Heart right ventricle (tissue), 16 donors: ENCODE results near the gene DDAH1. TPM values are rescaled to one million over a fixed set of nuclear protein-coding genes. Genes with fewer than 3 reads are reported as not detected.

Experiments used
- ATAC-seq, 8 donors: fragments of 200-7000 bp; cut with Tn5 transposase; one replicate each; pipeline ENCODE4 v1.9.1; 2020; ENCODE audit warnings: mild to moderate bottlenecking in 8 of 8, moderate library complexity in 8 of 8, moderate number of reproducible peaks in 1 of 8
- DNase-seq, 2 donors: peaks; one replicate each; pipeline ENCODE4 v3.0.0-alpha.2; 2020
- H3K27ac ChIP-seq, 10 donors: fragments of 200-600 bp; sonication (generic) in 2 of 10; one replicate each; pipeline versions ENCODE4 v1.5.0 to v1.8.0; 2020 to 2022; ENCODE audit warnings: mild to moderate bottlenecking in 3 of 10
- H3K27me3 ChIP-seq, 7 donors: fragments of 200-600 bp; one replicate each; pipeline ENCODE4 v1.8.0; 2021 to 2022; ENCODE audit warnings: mild to moderate bottlenecking in 2 of 7
- H3K36me3 ChIP-seq, 9 donors: fragments of 200-600 bp; sonication (generic) in 1 of 9; one replicate each; pipeline versions ENCODE4 v1.5.0 to v1.8.0; 2020 to 2022; ENCODE audit warnings: mild to moderate bottlenecking in 2 of 9
- H3K4me1 ChIP-seq, 9 donors: fragments of 200-600 bp; sonication (generic) in 1 of 9; one replicate each; pipeline versions ENCODE4 v1.5.0 to v1.8.0; 2020 to 2022; ENCODE audit warnings: mild to moderate bottlenecking in 4 of 9
- H3K4me3 ChIP-seq, 10 donors: fragments of 200-600 bp; sonication (generic) in 2 of 10; one replicate each; pipeline versions ENCODE4 v1.5.0 to v1.8.0; 2020 to 2022; ENCODE audit warnings: mild to moderate bottlenecking in 7 of 10, moderate library complexity in 2 of 10
- H3K9me3 ChIP-seq, 11 donors: fragments of 200-600 bp in 10 of 11; sonication (generic) in 2 of 11; one replicate each; pipeline versions ENCODE4 v1.5.0 to v1.8.0; 2013 to 2022; ENCODE audit warnings: mild to moderate bottlenecking in 2 of 11, control low read depth in 1 of 11, moderate library complexity in 1 of 11
- CTCF ChIP-seq, 9 donors: fragments of 200-600 bp; sonication (generic) in 2 of 9; IDR thresholded peaks; one replicate each; pipeline versions ENCODE4 v1.5.0 to v1.8.0; 2021 to 2022; ENCODE audit warnings: antibody characterized with exemption in 9 of 9, mild to moderate bottlenecking in 5 of 9, moderate library complexity in 1 of 9
- WGBS, 2 donors: extraction: QIAGEN DNeasy Blood & Tissue Kit; methylation state at CpG; one replicate each; pipeline ENCODE4 v1.1.7; 2013; ENCODE audit warnings: inconsistent platforms in 1 of 2; 5-methylcytosine and 5-hydroxymethylcytosine counted together
- intact Hi-C, 10 donors: fragments of 100-400 bp; cut with DNase I; formaldehyde crosslinking; loops; one replicate each; pipeline versions ENCODE4 v1.11.1 to v1.14.2; 2022
- polyA plus RNA-seq, 2 donors: library from polyadenylated mRNA; stranded (reverse); fragments of 200-250 nt; gene quantifications; one replicate each; pipeline ENCODE4 v1.2.3, GENCODE V29; 2013
- total RNA-seq, 10 donors: library from RNA; stranded (reverse); fragmentation: NEBNext Ultra II Directional in 3 of 10; extraction: Animal tissue kit (Norgen Biotek cat#: 25700) in 3 of 10; gene quantifications; one replicate each; pipeline versions ENCODE4 v1.2.1 to v1.2.4, GENCODE V29; 2021 to 2023
- donor health status: Arrhythmogenic right ventricular cardiomyopathy.
- donor health status: ischemic (EF 13 %, LVEDD 7.1; RV severe dilation, severe dysfunction).
- donor health status: healthy with polysubstance abuse.
- donor health status: DM: no; HTN: yes; CAD: no.
- donor health status: DM: no; HTN: no; CAD: no.
- donor health status: ischemic (EF 25% LVEDD 6.9; RV normal size, moderate dysfunction).
- donor health status: ischemic (EF 25% LVEDD 5.7; RV mildly dilated, moderate dysfunction).
- donor health status: healthy.
- donor health status: DM: yes; HTN: yes; CAD: no.
- donor health status: Ischemic cardiomyopathy.
- donor health status: ischemic (EF 35%, LVEDD 5.7; RV mildly dilated, moderate dysfunction).
- donor health status: nonischemic (EF 11% LVEDD 7.7; RV severe dilation, severe dysfunction).
- donor health status: DM: yes; HTN: yes; CAD: no.
- donor health status: PGD.
- donor health status: ischemic (EF 29% LVEDD 5.4; RV normal size, mild dysfunction).
- donor health status: nonischemic (EF 23%, LVEDD 6.1; RV moderate dilation, normal function).

Gene DDAH1
- total and polyA plus RNA-seq, 12 donors, result 2.7 to 29.0 (median 16.6) TPM

DNA sequence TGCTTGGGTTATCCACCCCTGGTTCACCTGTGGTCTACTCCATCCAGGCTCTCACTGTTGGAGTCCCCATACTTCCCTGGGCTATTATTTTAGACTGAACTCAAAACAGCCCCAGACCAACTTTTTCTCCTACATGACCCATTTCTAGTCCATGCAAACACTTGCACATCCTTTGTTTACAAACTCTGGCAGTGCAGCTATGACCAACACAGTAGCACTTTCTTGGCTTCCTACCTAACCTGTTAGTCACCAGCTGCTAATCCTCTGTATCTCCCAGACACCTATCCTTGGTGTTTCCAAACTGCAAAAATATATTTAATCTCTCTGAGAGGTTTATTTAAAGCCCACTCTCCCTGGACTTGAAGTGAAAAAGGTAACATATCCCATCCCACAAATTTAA, 90.8 kb downstream of the DDAH1 start:
- ATAC-seq, result peak in 5 of 8 donors; percentile 8 to 82 (median 70)
- Histone ChIP-seq H3K36me3 (no peaks in the 10 kb centered on the region), H3K4me1 (peaks cover 0 to 23% (median 3%) of the 10 kb centered on the region in 9 donors), H3K4me3 (no peak overlapping the region), H3K27ac (no peak overlapping the region), H3K9me3 (no peaks in the 10 kb centered on the region), H3K27me3 (no peaks in the 10 kb centered on the region)
- DNase-seq, result no peak
- intact Hi-C loops, result no loop called here
- no peak for TF ChIP-seq CTCF (IDR thresholded peaks at IDR 0.05)

DNA sequence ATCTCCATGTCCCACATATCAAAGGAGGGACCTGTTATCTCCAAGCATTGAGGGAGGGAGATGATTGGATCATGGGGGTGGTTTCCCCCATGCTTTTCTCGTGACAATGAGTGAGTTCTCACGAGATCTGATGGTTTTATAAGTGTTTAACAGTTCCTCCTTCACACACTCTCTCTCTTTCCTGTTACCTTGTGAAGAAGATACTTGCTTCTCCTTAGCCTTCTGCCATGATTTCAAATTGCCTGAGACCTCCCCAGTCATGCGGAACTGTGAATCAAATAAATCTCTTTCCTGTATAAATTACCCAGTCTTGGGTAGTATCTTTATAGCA, 91.6 kb downstream of the DDAH1 start:
- Histone ChIP-seq H3K4me1 (peaks cover 0 to 22% (median 3%) of the 10 kb centered on the region in 9 donors), H3K9me3 (no peaks in the 10 kb centered on the region), H3K27me3 (no peaks in the 10 kb centered on the region), H3K4me3 (no peak overlapping the region), H3K36me3 (no peaks in the 10 kb centered on the region), H3K27ac (no peak overlapping the region)
- WGBS, 2 donors, result 81 to 82% methylated on average over 3 of the region's 3 CpGs
- no peak for DNase-seq
- intact Hi-C loops, result no loop called here
- no peak for TF ChIP-seq CTCF (IDR thresholded peaks at IDR 0.05)
- no peak for ATAC-seq

DNA sequence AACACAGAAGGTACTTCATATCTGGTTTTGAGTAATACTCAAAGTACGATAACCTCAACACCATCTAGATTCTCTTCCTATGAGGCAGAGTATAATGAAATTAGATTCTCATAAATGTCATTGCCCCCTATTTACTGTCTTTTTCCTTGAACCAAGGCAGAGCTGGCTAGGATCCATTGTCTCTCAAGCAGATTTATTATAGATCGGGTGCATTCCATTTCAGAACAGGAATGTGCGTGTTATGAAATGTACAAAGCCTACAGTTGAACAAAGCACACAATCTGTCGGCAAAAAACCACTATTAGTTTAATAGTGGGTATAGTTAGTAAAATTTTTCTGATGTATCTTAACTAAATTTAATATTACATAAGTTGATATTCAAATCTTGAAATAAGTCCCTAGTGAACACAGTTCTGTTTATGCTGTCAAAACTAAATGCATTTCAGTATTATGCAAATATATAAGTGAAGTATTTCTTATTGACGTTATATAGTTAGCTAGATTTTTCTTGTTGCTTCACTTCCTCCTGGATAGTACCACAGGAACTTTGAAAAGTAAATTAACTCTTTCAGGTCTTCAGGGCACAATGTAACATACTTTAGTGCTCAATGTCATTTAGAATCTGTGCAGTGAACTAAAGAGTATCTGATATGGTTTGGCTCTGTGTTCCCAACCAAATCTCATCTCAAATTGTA, 92.1 kb downstream of the DDAH1 start:
- no peak for TF ChIP-seq CTCF (IDR thresholded peaks at IDR 0.05)
- H3K4me3 ChIP-seq, result no peak overlapping the region
- H3K4me1 ChIP-seq, result peaks cover 0 to 22% (median 3%) of the 10 kb centered on the region in 9 donors
- no peaks in the 10 kb centered on the region for H3K27me3 ChIP-seq
- WGBS, 2 donors, result 50 to 61% methylated on average over 5 of the region's 5 CpGs
- DNase-seq (no peak), ATAC-seq (no peak)
- intact Hi-C loops, result no loop called here
- no peaks in the 10 kb centered on the region for H3K9me3 ChIP-seq
- H3K27ac ChIP-seq, result no peak overlapping the region
- no peaks in the 10 kb centered on the region for H3K36me3 ChIP-seq

- 67 to 75% methylated on average over 2 of the region's 2 CpGs for WGBS, 2 donors
- H3K27ac ChIP-seq, result peak overlapping the region in 1 of 10 donors; percentile 62
- no peaks in the 10 kb centered on the region for H3K9me3 ChIP-seq
- H3K4me3 ChIP-seq, result no peak overlapping the region
- H3K4me1 ChIP-seq, result peaks cover 0 to 28% (median 4%) of the 10 kb centered on the region in 9 donors
- H3K36me3 ChIP-seq, result no peaks in the 10 kb centered on the region
- ATAC-seq (no peak), DNase-seq (no peak)
- intact Hi-C loops, result no loop called here
- H3K27me3 ChIP-seq, result no peaks in the 10 kb centered on the region
- TF ChIP-seq CTCF (IDR thresholded peaks at IDR 0.05), result no peak
These were observed 93.9 kb downstream of the DDAH1 start for GRCh38 chr1:85371021-85371420.
